Parathyroid adenoma (tissue), 2 donors: ENCODE data around the gene COBLL1.

Experiments
- H2AFZ ChIP-seq: fragments of 300-600 bp; sonication (generic); one replicate; pipeline ENCODE4 v1.7.0; 2017; ENCODE audit warnings: antibody characterized with exemption, mild to moderate bottlenecking
- H3K27ac ChIP-seq: fragments of 300-600 bp; sonication (generic); one replicate; pipeline ENCODE4 v1.7.0; 2017
- H3K27me3 ChIP-seq: fragments of 300-600 bp; sonication (generic); one replicate; pipeline ENCODE4 v1.7.0; 2017; ENCODE audit warnings: low read length; ENCODE audit not compliant: control insufficient read depth, insufficient read depth
- H3K36me3 ChIP-seq: fragments of 300-600 bp; sonication (generic); one replicate; pipeline ENCODE4 v1.7.0; 2017; ENCODE audit warnings: low read length; ENCODE audit not compliant: control insufficient read depth, insufficient read depth
- H3K4me1 ChIP-seq: fragments of 300-600 bp; sonication (generic); one replicate; pipeline ENCODE4 v1.7.0; 2017; ENCODE audit warnings: control low read depth
- H3K4me2 ChIP-seq: fragments of 300-600 bp; sonication (generic); one replicate; pipeline ENCODE4 v1.7.0; 2017; ENCODE audit warnings: low read length
- H3K4me3 ChIP-seq: fragments of 300-600 bp; sonication (generic); one replicate; pipeline ENCODE4 v1.7.0; 2017; ENCODE audit warnings: low read depth, low read length
- H3K79me2 ChIP-seq: fragments of 300-600 bp; sonication (generic); one replicate; pipeline ENCODE4 v1.7.0; 2017; ENCODE audit warnings: control low read depth
- H3K9ac ChIP-seq: fragments of 300-600 bp; sonication (generic); one replicate; pipeline ENCODE4 v1.7.0; 2017; ENCODE audit warnings: mild to moderate bottlenecking
- H3K9me3 ChIP-seq: fragments of 300-600 bp; sonication (generic); one replicate; pipeline ENCODE4 v1.7.0; 2017; ENCODE audit warnings: low read length; ENCODE audit not compliant: control insufficient read depth
- CTCF ChIP-seq: fragments of 300-600 bp; sonication (generic); IDR thresholded peaks from one replicate; pipeline ENCODE4 v1.7.0; 2017; ENCODE audit warnings: antibody characterized with exemption, mild to moderate bottlenecking
- donor health status: primary hyperparathyroidism.

COBLL1 gene

DNA sequence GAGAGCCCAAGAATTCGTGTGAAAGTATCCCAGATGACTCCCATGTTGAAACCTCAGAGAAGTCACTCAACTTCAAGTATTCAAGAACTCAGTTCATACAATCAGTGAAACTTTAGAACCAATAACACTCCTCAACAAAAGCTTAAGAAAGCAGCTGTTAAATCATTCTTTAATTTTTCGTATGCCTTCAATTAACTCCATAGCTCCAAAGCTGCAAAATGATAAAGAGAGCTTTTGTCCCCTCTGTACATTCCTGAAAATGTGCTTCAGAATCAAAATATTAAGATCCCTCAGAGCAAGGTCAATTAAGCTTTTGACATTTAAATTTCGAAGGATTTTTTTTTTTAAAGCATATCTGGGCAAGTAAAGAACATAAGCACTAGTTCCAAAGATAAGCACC lies 4.7 kb downstream of the COBLL1 start:
- Histone ChIP-seq H3K4me2 (no peak overlapping the region), H3K27ac (no peak overlapping the region), H3K27me3 (no peaks in the 10 kb centered on the region), H3K4me3 (no peak overlapping the region), H3K4me1 (no peaks in the 10 kb centered on the region), H2AFZ (no peak overlapping the region), H3K9ac (no peak overlapping the region), H3K9me3 (no peaks in the 10 kb centered on the region), H3K79me2 (peaks cover 17% of the 10 kb centered on the region), H3K36me3 (no peaks in the 10 kb centered on the region)
- TF ChIP-seq CTCF, result no peak

DNA sequence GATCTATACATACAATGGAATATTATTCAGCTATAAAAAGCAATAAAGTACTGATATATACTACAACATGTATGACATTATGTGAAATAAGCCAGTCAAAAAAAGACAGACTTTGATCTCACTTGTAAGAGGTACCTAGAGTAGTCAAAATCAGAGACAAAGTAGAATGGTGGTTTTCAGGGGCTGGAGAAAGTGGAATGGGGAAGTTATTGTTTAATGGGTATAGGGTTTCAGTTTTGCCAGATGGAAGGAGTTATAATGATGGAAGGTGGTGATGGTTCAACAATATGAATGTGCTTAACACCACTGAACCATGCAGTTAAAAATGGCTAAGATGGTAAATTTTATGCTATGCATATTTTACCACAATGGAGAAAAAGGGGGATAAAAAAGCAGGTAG lies 6.3 kb downstream of the COBLL1 start:
- H3K9ac ChIP-seq, result no peak overlapping the region
- H3K4me2 ChIP-seq, result no peak overlapping the region
- no peak overlapping the region for H2AFZ ChIP-seq
- no peaks in the 10 kb centered on the region for H3K36me3 ChIP-seq
- peaks cover 19% of the 10 kb centered on the region for H3K79me2 ChIP-seq
- no peak for TF ChIP-seq CTCF
- no peaks in the 10 kb centered on the region for H3K4me1 ChIP-seq
- no peak overlapping the region for H3K4me3 ChIP-seq
- H3K27ac ChIP-seq, result no peak overlapping the region
- H3K27me3 ChIP-seq, result no peaks in the 10 kb centered on the region
- no peaks in the 10 kb centered on the region for H3K9me3 ChIP-seq

DNA sequence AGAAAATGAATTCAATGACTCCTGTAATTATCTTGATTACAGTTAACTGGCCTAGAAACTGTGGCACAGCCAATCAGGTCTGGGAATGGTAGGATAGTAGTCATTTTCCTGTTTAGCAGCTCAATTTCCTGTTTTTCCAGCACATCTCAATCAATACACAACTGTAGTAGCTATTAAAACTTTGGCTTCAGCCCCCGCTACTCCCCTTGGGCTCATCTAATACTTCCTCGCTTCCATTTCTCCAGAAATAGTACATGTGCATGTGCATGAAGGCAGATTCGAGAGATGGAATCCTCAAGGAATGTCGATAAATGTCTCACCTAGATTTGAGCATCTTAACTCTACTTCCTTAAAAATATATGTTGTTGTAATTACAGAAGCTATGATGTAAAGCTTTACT lies 9.7 kb downstream of the COBLL1 start:
- Histone ChIP-seq H3K27ac (no peak overlapping the region), H3K4me2 (no peak overlapping the region), H3K79me2 (peaks cover 17% of the 10 kb centered on the region), H2AFZ (no peak overlapping the region), H3K4me1 (no peaks in the 10 kb centered on the region), H3K4me3 (no peak overlapping the region), H3K9ac (no peak overlapping the region), H3K9me3 (no peaks in the 10 kb centered on the region), H3K36me3 (no peaks in the 10 kb centered on the region), H3K27me3 (no peaks in the 10 kb centered on the region)
- TF ChIP-seq CTCF, result no peak

- Histone ChIP-seq H3K4me2 (no peak overlapping the region), H3K36me3 (no peaks in the 10 kb centered on the region)
These were observed 10.4 kb downstream of the COBLL1 start for GRCh38 chr2:164831180-164831579.

More at GRCh38 chr2:164831180-164831579, 10.4 kb downstream of the COBLL1 start:
- peaks cover 15% of the 10 kb centered on the region for H3K79me2 ChIP-seq
- H3K27ac ChIP-seq, result no peak overlapping the region
- no peak overlapping the region for H2AFZ ChIP-seq
- no peak overlapping the region for H3K4me3 ChIP-seq
- no peaks in the 10 kb centered on the region for H3K9me3 ChIP-seq
- no peak overlapping the region for H3K9ac ChIP-seq
- TF ChIP-seq CTCF, result no peak
- H3K27me3 ChIP-seq, result no peaks in the 10 kb centered on the region
- H3K4me1 ChIP-seq, result no peaks in the 10 kb centered on the region
